H9 (cell line): ENCODE results near the gene FAM13A. TPM values are rescaled to one million over a fixed set of nuclear protein-coding genes. Genes with fewer than 3 reads are reported as not detected.

ENCODE experiments used
- DNase-seq: peaks from one replicate; pipeline ENCODE4 v3.0.0-alpha.2; 2017
- H2AFZ ChIP-seq: one replicate; pipeline ENCODE4 v1.6.1; 2013; ENCODE audit warnings: mild to moderate bottlenecking, low read length, control low read depth, moderate library complexity
- H2AK5ac ChIP-seq: 2 replicates; pipeline ENCODE4 v1.6.1; 2013; ENCODE audit warnings: low read length, control low read depth, mixed read lengths; ENCODE audit not compliant: insufficient read length
- H2BK120ac ChIP-seq: one replicate; pipeline ENCODE4 v1.6.1; 2013; ENCODE audit warnings: low read depth, mild to moderate bottlenecking, low read length, control low read depth, inconsistent platforms; ENCODE audit not compliant: poor library complexity, severe bottlenecking
- H2BK12ac ChIP-seq: 2 replicates; pipeline ENCODE4 v1.6.1; 2013; ENCODE audit warnings: low read length, control low read depth, mixed read lengths, low read depth; ENCODE audit not compliant: insufficient read length
- H2BK15ac ChIP-seq: 2 replicates; pipeline ENCODE4 v1.6.1; 2013; ENCODE audit warnings: low read depth, low read length, control low read depth
- H2BK20ac ChIP-seq: one replicate; pipeline ENCODE4 v1.6.1; 2013; ENCODE audit warnings: low read depth, mild to moderate bottlenecking, low read length, control low read depth, inconsistent platforms; ENCODE audit not compliant: poor library complexity, severe bottlenecking
- H2BK5ac ChIP-seq: 2 replicates; pipeline ENCODE4 v1.6.1; 2013; ENCODE audit warnings: low read length, control low read depth, mixed read lengths; ENCODE audit not compliant: insufficient read length
- H3K14ac ChIP-seq: 2 replicates; pipeline ENCODE4 v1.6.1; 2013; ENCODE audit warnings: low read length, control low read depth; ENCODE audit not compliant: insufficient read depth
- H3K18ac ChIP-seq: 2 replicates; pipeline ENCODE4 v1.6.1; 2013; ENCODE audit warnings: low read depth, mild to moderate bottlenecking, mixed read lengths, low read length, control low read depth; ENCODE audit not compliant: insufficient read length
- H3K23ac ChIP-seq: 2 replicates; pipeline ENCODE4 v1.6.1; 2013; ENCODE audit warnings: low read length, control low read depth, mixed read lengths, low read depth; ENCODE audit not compliant: insufficient read length
- H3K23me2 ChIP-seq: 2 replicates; pipeline ENCODE4 v1.6.1; 2013; ENCODE audit warnings: low read depth, mild to moderate bottlenecking, mixed read lengths, low read length, control low read depth; ENCODE audit not compliant: insufficient read length, poor library complexity, severe bottlenecking
- H3K27ac ChIP-seq: 2 replicates; pipeline ENCODE4 v1.5.1; 2013; ENCODE audit warnings: low read length, control low read depth, mixed read lengths, low read depth; ENCODE audit not compliant: insufficient read length
- H3K27me3 ChIP-seq: 2 replicates; pipeline ENCODE4 v1.6.1; 2013; ENCODE audit warnings: low read length, control low read depth, inconsistent platforms; ENCODE audit not compliant: insufficient read depth
- H3K4ac ChIP-seq: 2 replicates; pipeline ENCODE4 v1.6.1; 2013; ENCODE audit warnings: low read depth, mild to moderate bottlenecking, control low read depth, inconsistent platforms, low read length, moderate library complexity
- H3K4me1 ChIP-seq: 2 replicates; pipeline ENCODE4 v1.6.1; 2013; ENCODE audit warnings: low read length, control low read depth, inconsistent platforms; ENCODE audit not compliant: insufficient read depth
- H3K4me2 ChIP-seq: 2 replicates; pipeline ENCODE4 v1.6.1; 2013; ENCODE audit warnings: low read length, control low read depth, mixed read lengths; ENCODE audit not compliant: insufficient read length, insufficient read depth
- H3K56ac ChIP-seq: 2 replicates; pipeline ENCODE4 v1.6.1; 2013; ENCODE audit warnings: low read depth, mild to moderate bottlenecking, mixed read lengths, low read length, control low read depth; ENCODE audit not compliant: insufficient read length
- H3K79me1 ChIP-seq: 2 replicates; pipeline ENCODE4 v1.6.1; 2013; ENCODE audit warnings: low read depth, mild to moderate bottlenecking, moderate library complexity, low read length, control low read depth, inconsistent platforms; ENCODE audit not compliant: insufficient read depth, poor library complexity, severe bottlenecking
- H3K79me2 ChIP-seq: 2 replicates; pipeline ENCODE4 v1.6.1; 2013; ENCODE audit warnings: low read length, control low read depth, inconsistent platforms; ENCODE audit not compliant: insufficient read depth
- H3K9ac ChIP-seq: 2 replicates; pipeline ENCODE4 v1.6.1; 2013; ENCODE audit warnings: low read length, control low read depth, mixed read lengths; ENCODE audit not compliant: insufficient read length; ENCODE audit errors: extremely low read depth
- H3K9me3 ChIP-seq: one replicate; pipeline ENCODE4 v1.6.1; 2013; ENCODE audit warnings: low read depth, low read length, inconsistent platforms; ENCODE audit not compliant: control insufficient read depth
- H3T11ph ChIP-seq: one replicate; pipeline ENCODE4 v1.6.1; 2013; ENCODE audit warnings: mild to moderate bottlenecking, low read length, control low read depth, inconsistent platforms
- H4K20me1 ChIP-seq: one replicate; pipeline ENCODE4 v1.6.1; 2013; ENCODE audit not compliant: control insufficient read depth, insufficient read length, insufficient read depth
- H4K5ac ChIP-seq: 2 replicates; pipeline ENCODE4 v1.6.1; 2013; ENCODE audit warnings: low read depth, mild to moderate bottlenecking, mixed read lengths, low read length, control low read depth; ENCODE audit not compliant: insufficient read length
- H4K8ac ChIP-seq: replicated peaks from 2 replicates; pipeline ENCODE4 v1.6.1; 2013; ENCODE audit warnings: low read length, control low read depth, mixed read lengths, low read depth; ENCODE audit not compliant: insufficient read length
- H4K91ac ChIP-seq: 2 replicates; pipeline ENCODE4 v1.6.1; 2013; ENCODE audit warnings: low read depth, mild to moderate bottlenecking, moderate library complexity, mixed read lengths, low read length, control low read depth; ENCODE audit not compliant: insufficient read length
- H3K27ac Mint-ChIP-seq, 3 experiments: 2 replicates in 2 of 3; 3 replicates in 1 of 3; pipeline ENCODE4 v1.8.0; 2020 to 2021; ENCODE audit warnings: mixed read lengths in 3 of 3, mild to moderate bottlenecking in 1 of 3, moderate library complexity in 1 of 3
- H3K27me3 Mint-ChIP-seq: 2 replicates; pipeline ENCODE4 v1.8.0; 2021; ENCODE audit warnings: low read depth, mild to moderate bottlenecking, moderate library complexity, mixed read lengths
- H3K36me3 Mint-ChIP-seq, 3 experiments: 2 replicates in 2 of 3; 3 replicates in 1 of 3; pipeline ENCODE4 v1.8.0; 2020 to 2021; ENCODE audit warnings: low read depth in 3 of 3, mixed read lengths in 3 of 3; ENCODE audit not compliant: insufficient read depth in 1 of 3
- H3K4me1 Mint-ChIP-seq, 2 experiments: 2 replicates each; pipeline ENCODE4 v1.8.0; 2020; ENCODE audit warnings: mixed read lengths in 2 of 2
- H3K4me3 Mint-ChIP-seq, 2 experiments: 2 replicates in 1 of 2; 3 replicates in 1 of 2; pipeline ENCODE4 v1.8.0; 2020 to 2021; ENCODE audit warnings: mild to moderate bottlenecking in 2 of 2, mixed read lengths in 2 of 2, moderate library complexity in 1 of 2
- H3K9me3 Mint-ChIP-seq, 2 experiments: 2 replicates in 1 of 2; 3 replicates in 1 of 2; pipeline ENCODE4 v1.8.0; 2020; ENCODE audit warnings: mild to moderate bottlenecking in 2 of 2, mixed read lengths in 2 of 2, moderate library complexity in 1 of 2
- CTCF ChIP-seq: fragments of 200-600 bp; sonication (generic); conservative IDR thresholded peaks from 3 replicates; pipeline ENCODE4 v1.8.0; 2021; ENCODE audit warnings: antibody characterized with exemption, mild to moderate bottlenecking
- total RNA-seq: library from RNA; stranded (reverse); gene quantifications from 2 replicates; pipeline ENCODE4 v1.2.1, GENCODE V29; 2021

Gene FAM13A
- total RNA-seq, 1 experiment from 2014 or later, result 12.7 TPM

GRCh38 chr4:88927420-88927819 lies 129.6 kb downstream of the FAM13A start:
- Histone ChIP-seq H2BK12ac (no peak overlapping the region), H3K79me2 (no peaks in the 10 kb centered on the region), H3K79me1 (no peaks in the 10 kb centered on the region), H3K23me2 (no peaks in the 10 kb centered on the region), H4K8ac (no peak overlapping the region), H4K5ac (no peak overlapping the region), H2BK120ac (no peak overlapping the region), H2BK20ac (no peak overlapping the region), H2AK5ac (no peak overlapping the region), H3K4me2 (no peak overlapping the region), H3K4me1 (no peaks in the 10 kb centered on the region), H3K27ac (no peak overlapping the region), H3K9ac (no peak overlapping the region), H3T11ph (no peak overlapping the region), H3K4ac (no peak overlapping the region), H2BK5ac (no peak overlapping the region), H3K14ac (no peak overlapping the region), H2AFZ (no peak overlapping the region), H3K27me3 (no peaks in the 10 kb centered on the region), H3K18ac (no peak overlapping the region), H2BK15ac (no peak overlapping the region), H3K23ac (no peak overlapping the region), H3K56ac (no peak overlapping the region), H4K91ac (no peak overlapping the region), H3K9me3 (no peaks in the 10 kb centered on the region), H4K20me1 (no peaks in the 10 kb centered on the region)
- TF ChIP-seq CTCF, result no peak
- no peaks in the 10 kb centered on the region for H3K4me1 Mint-ChIP-seq
- peaks cover 11 to 12% of the 10 kb centered on the region in 2 experiments; a peak in 4 of 5 replicates for H3K9me3 Mint-ChIP-seq
- no peak overlapping the region for H3K27ac Mint-ChIP-seq
- no peak overlapping the region for H3K4me3 Mint-ChIP-seq
- no peak for DNase-seq
- H3K27me3 Mint-ChIP-seq, result no peaks in the 10 kb centered on the region
- peaks cover 5 to 18% (median 13%) of the 10 kb centered on the region in 3 experiments for H3K36me3 Mint-ChIP-seq
